ENCODE measurements around the gene FBN3.

GRCh38 chr19:8081569-8082550 is 67.5 kb downstream of the FBN3 start:
- TF ChIP-seq EZH2 (IDR thresholded peaks at IDR 0.05; ENCODE audit: low read length): no peak
- TF ChIP-seq, protein P1, sequence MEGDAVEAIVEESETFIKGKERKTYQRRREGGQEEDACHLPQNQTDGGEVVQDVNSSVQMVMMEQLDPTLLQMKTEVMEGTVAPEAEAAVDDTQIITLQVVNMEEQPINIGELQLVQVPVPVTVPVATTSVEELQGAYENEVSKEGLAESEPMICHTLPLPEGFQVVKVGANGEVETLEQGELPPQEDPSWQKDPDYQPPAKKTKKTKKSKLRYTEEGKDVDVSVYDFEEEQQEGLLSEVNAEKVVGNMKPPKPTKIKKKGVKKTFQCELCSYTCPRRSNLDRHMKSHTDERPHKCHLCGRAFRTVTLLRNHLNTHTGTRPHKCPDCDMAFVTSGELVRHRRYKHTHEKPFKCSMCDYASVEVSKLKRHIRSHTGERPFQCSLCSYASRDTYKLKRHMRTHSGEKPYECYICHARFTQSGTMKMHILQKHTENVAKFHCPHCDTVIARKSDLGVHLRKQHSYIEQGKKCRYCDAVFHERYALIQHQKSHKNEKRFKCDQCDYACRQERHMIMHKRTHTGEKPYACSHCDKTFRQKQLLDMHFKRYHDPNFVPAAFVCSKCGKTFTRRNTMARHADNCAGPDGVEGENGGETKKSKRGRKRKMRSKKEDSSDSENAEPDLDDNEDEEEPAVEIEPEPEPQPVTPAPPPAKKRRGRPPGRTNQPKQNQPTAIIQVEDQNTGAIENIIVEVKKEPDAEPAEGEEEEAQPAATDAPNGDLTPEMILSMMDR (optimal IDR thresholded peaks at IDR 0.05 in 1 of 3, IDR thresholded peaks at IDR 0.05 in 1 of 3, conservative IDR thresholded peaks at IDR 0.05 in 1 of 3; ENCODE audit: extremely low read depth in 1 of 3, insufficient read depth in 2 of 3, low read length in 3 of 3): no peak

Data from keratinocyte (primary cell).